GM18499 (cell line): ENCODE results near the gene NHERF1.
A peak's percentile ranks its signal among the peaks of the same experiment; 100 is the strongest.

Source experiments
- ATAC-seq: cut with Tn5 transposase; IDR thresholded peaks from one replicate; pipeline ENCODE4 v1.9.1; 2021; ENCODE audit warnings: moderate number of reproducible peaks; ENCODE audit not compliant: insufficient read depth, unreplicated experiment

Gene NHERF1

DNA sequence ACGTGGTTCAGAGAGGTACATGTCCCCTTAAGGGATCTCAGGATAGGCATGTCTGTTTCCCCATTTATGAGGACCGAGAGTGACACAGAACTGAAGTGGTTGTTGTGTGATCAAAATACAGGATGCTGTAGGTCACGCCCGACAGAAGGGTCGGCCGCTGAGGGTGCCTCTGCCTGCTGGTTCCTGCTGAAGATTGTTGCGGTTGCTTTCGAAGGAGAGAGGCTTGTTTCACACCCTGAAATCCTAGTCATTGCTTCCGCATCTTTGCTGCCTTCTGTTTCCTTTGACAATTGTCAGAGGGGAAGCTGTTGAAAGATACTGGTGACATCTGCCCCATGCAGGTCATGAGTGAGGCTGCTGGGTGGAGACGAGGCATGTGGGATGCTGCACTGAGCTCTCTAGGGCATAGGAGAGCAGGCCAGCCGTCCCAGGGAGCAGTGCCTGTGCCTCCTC lies 31.5 kb downstream of the NHERF1 start:
- peak; percentile 59 for ATAC-seq

DNA sequence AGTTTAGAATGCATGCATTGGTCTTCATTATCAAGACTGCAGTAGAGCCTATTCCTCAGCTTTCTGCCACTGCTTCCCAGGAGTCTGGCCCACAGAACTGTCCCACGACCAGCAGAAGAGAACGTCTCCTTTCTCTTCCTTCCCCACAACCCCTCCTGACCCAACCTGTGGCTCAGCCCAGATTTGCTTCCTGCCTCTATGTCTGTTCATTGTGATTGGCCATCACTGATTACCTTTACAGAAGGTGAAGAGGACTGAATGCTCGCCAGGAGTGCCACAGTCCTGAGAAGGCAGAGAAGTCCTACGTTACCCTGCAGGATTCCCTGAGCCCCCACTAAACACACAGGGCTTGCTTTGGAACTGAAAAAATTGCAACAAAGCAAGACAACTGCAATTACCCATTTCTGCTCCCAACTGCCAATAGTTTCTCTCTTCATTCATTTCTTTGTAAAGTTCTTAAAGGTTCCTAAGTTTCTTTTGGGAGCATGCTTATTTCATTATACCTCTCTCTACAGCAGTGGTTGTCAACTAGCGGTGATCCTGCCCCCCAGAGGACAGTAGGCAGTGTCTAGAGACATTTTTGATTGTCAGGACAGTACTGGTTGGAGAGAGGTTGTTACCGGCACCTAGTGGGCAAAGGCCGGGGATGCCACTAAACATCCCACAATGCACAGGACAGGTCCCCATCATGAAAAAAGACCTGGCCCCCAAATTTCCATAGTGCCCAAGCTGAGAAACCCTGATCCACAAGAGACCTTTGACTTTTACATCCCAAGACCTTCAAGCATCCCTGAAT lies 32.2 kb downstream of the NHERF1 start:
- ATAC-seq: no peak

DNA sequence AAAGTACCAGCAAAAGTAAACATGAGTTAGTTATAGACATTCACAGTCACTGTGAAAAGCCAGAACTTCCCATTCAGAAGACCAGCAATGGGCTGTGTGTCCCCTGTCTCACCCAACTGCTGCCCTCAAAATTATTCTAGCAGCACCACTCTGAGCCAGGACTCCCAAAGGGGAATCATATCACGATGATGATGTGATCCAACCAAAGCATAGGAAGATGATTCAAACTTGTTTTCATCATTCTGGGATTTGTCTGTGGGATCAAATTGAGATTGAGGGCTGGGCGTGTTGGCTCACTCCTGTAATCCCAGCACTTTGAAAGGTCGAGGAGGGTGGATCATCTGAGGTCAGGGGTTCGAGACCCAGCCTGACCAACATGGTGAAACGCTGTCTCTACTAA lies 34.1 kb downstream of the NHERF1 start:
- ATAC-seq: no peak

DNA sequence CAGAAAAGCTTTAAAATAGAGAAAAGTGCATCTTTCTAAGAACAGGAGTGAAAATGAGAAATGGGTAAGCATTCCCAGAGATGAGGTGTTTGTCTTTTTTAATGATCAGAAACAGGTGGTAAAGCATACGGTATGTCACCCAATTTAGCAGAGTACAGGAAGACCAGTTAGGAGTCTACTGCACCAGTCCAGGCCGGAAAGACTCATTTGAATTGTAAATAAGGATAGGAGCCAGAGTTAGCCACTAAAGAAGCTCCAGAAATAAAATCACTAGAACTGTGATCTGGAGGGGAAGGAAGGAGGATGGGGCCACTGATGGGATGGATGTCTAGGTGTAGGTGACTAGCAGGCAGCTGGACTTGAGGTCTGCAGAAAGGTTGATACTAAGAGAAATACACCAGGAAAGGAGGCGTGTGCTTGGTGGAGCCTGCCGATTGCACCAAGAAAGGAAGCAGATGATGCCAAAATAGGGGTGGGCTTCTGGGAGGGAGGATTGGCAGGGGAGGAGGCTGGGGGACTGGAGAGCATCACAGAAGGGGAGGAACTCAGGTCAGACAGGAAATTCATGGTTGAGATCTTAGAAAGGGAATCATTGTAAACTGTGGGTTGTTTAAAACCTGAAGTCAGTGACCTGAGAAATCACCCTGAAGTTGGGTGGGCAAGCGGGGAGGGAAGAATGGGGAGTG lies 35.8 kb downstream of the NHERF1 start:
- ATAC-seq: no peak

DNA sequence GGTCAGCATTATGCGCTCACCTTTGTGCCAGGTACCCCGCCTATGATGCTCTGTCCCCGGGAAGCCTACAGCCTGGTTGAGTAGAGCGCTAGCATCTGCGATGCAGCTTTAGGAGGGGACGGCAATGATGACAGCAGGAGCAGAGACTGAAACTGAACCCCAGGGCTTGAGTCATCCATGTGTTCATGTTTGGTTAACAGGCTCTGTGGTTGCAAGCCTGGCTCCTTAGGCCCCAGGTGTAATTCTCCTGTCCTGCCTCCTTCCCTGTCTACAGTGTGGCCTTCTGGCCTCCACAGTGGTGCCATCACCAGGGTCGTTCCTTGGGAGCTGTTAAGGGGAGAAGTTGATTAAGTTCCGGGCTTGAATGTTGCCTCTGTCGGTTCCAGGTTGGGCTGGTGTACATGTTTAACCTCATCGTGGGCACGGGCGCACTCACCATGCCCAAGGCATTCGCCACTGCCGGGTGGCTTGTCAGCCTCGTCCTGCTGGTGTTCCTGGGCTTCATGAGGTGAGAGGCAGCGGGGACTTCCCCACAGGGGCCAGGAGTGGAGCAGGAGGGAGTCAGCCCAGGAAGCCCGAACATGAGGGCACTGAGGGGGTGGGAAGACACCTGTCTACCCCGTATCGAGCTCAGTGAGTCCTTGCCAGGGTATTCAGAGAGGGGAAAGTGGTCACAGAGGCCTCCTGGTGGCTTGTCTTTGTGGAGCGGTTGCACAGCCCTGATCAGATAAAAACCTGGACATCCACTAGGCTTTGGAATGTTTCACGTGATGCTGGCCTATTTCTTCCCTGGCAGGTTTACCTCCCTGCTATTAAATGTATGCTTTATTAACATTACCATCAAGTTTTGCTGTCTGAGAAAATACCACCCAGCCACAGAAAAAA lies 36.9 kb downstream of the NHERF1 start:
- ATAC-seq: no peak

DNA sequence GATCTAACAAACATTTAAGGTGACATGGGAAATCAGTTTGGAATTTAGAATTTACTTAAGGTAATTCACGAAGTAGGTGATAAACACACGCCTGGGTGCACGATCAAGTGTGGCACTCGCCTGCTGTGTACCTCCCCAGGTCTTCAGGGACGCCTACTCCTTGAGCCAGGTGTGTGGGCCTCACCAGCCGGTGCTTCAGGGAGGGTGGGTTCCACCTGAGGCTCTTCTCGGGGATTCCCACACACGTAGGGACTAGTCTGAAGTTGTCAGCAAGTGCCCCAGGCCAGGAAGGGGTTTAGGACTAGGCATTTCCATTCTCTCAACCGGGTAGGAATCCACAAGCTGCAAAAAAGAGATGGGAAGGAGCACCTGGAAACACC lies 37.5 kb downstream of the NHERF1 start:
- no peak for ATAC-seq

DNA sequence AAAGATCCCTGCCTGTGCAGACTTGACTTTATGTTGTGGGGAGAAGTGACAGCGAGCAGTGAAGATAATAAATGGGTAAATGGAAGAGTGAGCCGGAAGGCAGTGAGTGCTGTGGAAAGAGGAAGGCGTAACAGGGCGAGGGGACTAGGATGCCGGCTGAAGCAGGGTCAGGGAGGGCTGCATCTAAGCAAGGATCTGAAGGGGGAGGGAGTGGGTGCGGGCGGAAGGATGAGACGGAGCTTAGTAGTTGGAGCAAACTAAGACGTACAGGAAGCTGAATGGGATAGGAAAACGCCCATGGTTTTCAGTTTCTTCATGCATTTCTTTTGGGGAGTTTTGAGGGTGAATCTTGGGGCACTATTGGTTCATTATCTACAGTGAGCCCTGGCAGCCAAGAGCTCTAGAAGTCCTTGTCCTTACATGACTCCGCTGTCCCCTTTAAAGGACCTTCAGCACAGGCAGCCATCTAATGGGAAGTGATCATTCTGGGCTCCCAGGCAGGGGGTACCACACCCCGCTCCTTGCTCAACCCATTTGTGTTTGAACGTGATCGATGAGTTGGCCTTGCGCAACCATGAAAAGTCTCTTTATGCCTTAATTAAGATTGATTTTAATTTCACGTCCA lies 38.1 kb downstream of the NHERF1 start:
- ATAC-seq: no peak

DNA sequence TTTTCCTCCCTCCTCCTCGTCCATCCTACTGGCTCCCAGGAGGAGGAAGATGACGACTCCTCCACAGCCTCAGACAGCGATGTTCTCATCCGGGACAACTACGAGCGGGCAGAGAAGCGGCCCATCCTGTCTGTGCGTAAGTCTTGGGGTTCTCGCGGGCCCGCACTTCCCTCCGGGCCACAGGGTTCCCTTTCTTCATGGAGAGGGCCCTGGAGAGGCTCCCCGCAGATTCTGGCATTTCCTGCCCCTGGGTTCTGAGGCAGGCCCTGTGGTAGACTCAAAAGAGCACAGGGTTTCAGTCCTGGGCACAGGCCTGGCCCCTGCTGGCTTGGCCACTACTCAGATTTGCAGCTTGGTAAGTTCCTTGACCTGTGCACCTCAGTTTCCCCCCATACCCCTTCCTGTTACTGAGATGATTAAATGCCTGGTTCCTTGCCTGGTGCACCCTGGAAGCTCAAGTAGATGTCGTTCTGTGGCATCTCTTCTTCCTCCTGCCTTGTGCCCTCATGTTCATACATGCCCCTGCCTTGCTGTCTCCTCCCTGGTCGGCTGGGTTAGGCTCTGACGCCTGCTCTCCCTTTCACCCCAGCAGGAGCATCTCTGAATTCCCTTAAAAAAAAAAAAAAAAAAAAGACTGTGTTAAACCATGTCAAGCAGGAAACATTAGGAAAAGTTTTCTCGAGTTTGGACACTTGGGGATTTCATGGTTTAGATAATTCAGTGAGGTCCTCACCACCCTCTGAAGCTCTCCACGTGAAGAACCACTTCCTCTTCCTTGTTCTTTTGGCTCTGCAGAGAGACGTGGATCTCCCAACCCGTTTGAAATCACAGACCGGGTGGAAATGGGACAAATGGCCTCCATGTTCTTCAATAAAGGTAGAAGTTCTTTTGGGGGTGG lies 42.0 kb downstream of the NHERF1 start:
- ATAC-seq: no peak

DNA sequence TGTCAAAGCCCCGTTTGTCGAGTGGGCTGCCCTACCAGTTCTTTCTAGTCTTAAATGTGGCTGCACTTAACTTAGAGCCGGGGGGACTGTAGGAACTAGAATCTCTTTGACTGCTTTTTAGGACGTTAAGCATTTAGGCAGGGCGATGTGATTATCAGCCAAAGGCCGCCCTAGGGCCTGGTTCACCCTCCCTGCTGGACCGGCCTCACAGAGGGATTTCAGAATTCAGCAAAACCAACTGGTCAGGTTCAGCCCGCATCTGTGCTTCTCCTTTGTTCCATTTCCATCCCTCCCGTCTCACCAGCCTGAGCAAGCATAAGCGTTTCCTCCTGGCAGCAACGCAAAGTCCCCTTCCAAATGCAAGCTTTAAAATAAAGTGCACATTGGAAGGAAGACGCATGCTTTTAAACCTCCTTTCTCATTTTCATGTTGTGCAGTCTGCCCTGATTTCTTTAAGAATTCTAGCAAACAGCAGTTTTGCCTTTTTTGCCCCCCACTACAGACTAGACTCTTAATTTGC lies 44.2 kb downstream of the NHERF1 start:
- ATAC-seq: no peak

DNA sequence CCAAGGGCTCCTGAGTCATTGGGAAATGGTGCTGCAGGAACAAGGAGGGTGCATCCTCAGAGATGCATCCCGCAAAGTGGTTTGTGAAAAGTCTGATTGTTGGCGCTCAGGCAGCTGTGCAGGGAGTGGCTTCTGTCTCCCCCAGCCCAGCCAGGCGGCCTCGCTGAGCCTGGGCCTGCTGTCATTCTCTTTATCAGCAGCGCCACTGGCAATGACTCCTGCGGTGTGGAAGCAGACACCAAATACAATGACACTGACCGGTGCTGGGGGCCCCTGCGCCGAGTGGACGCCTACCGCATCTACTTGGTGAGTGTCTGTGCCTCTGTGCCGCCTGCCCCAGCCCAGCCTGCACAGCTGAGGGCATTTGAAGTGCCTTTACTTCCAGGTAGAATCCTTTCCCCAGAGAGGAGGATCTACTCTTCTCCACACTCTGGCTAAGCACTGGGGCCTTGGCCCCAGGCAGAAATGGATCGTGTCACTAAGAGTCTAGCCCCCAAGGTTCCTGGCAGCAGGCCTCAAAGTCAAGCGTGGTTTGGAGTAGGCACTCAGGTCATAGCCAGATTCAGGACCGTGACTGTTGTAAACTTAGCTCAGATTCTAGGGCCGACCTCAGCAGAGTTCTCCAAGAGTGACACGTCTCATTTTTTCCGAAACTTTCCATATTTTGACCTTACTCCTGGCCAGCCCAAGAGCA lies 47.0 kb downstream of the NHERF1 start:
- no peak for ATAC-seq

DNA sequence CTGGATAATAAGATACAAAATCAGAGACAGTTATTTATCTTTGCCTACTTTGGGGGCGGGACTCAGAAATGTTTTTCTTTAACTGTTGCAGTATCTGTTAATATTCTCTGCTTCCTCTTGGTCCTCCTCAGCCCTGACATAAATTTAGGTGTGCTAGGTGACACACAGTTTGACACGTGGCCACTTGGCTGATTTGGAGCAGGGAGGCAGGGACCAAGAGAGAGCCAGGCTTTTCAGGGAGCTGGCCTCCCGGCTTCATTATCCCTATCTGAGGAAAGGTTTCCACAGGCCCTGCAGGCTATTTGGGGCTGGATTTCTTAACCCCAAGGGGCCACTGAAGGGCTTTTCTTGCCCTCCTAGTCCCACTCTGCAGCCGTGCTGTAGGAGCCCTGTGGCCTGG lies 47.8 kb downstream of the NHERF1 start:
- ATAC-seq: no peak

DNA sequence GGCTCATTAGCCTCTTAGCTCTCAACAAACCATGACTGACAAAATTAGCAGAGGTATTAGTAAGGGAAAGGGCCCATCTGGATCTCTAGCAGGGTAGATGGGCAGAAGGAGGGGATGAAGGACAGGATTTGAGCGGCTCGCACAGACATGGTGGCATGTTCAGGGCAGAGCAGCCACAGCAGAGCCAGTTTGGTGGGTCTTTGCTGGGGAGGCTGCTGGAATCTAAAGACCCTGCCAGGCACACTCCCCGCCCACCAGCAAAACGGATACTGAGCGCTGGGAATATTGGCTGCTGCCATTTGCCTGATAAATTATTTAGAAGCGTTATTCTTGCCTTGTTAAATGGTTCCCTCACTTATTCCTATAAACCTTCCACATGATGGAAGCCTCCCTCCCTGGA lies 48.4 kb downstream of the NHERF1 start:
- no peak for ATAC-seq

DNA sequence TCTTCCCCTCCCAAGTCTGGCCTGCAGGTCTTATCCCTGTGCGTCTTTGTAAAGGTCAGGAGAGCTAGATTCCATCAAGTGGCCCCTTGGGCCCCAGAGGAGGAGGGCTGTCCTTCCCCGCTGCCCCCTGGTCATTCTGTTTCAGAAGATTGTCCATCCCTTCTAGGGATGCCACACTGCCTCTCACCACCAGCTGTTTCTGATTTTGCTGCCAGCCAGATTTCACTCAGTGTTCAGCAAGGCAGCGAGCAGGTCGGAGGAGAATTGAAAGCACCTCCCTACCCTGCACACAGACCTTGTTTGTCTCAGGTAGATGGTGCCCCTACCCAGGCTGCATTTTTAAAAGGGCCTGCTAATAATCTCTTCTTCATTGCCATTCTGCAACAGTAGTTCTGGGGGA lies 49.4 kb downstream of the NHERF1 start:
- ATAC-seq: no peak

DNA sequence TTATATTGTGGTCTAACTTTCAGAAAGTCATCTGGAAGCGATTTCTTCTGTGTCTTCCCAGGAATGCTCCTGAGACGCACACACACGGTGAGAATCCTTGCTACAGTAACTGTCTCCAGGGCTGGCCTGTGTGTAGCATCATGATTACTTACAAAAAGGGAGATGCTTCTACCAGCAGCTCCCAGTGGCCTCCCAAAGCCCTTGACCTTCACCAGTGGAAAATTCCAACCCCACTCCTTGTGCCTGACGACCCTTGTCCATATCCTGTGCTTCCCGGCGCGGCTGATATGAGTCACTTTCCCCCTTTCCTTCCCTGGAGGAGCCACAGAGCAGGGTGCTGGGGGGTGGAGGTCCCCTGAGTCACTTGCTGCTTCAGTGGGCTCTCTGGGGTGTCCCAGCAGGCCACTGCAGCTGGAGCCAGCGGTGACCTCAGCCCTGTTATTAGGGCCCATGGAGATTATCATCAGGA lies 49.8 kb downstream of the NHERF1 start:
- ATAC-seq: no peak

DNA sequence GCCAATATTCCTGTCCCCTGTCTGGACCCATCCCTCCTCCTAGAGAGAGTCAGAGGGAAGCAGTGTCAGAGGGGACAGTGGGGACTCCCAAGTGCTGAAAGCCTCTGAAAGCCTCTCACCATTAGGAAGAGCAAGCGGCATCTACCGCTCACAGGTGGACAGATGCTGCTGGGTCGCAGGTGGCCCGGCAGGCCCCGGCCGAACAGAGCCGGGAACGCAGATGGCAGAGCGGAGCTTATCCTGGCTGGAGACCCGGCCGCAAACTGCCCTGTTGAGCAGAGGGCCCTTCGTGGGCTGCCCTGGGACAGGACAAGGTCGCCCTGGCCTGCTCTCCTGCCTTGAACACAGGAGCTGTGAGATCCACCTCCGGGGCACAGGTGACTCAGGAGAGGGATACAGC lies 50.7 kb downstream of the NHERF1 start:
- ATAC-seq: no peak

DNA sequence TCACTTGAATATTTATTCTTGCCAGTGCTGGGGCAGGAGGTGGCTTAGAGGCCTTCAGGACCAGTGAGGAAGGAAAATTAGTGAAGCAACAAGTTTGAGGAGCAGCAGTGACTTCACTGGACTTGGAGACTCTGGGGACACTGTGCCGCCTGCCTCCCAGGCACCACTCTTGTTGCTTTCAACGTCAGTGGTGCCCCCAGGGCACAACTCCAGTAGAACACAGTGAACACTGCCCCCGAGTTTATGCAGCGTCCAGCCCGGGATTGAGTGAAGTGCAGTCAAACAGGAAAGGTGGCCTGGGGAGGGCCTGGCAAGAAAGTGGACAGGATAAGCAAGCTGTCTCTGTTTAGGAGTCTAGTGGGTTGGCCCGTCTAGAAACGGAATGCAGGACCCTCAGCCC lies 52.1 kb downstream of the NHERF1 start:
- no peak for ATAC-seq

DNA sequence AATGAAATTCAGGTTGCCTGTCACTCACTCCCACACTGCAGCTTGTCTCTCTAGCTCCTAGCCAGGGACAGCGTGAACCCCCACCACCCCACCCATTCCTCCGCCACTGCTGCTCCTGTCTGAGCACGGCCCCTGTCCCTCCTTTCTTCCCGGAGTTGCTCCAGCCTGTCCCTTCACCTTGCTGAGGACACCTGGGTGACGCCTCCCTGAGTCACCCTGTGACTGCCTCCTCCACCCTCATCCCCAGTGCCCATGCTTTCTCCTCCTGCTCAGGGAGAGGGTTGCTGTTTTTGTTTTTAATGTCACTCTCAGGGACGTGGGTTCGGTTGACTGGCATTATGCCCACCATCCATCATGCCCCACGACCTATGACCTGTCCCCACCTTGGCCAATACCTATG lies 53.5 kb downstream of the NHERF1 start:
- ATAC-seq: no peak

DNA sequence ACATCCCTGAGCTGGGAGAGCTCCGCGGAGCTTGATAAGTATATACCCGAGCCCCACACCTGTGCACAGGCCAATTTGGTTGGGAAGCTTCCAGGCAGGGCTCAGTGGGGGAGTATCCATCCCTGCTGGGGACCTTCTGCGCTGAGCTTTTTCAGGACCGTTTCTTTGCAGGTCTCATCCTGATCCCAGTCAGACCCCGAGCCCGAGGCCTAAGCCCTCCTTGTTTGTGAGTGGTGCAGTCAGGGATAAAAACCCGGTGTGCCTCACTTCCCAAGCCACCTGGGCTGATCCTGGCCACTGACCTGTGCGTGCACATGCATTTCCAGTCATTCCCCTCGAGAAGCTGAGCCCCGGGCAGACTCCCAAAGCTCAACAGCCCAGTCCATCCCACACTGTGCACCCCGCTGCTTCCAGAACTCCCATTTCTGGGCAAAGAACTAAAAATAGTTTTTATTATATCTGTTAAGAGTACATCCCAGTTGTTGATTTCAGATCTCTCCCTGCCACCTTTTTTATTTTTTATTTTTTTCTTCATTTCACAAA lies 55.0 kb downstream of the NHERF1 start:
- ATAC-seq: no peak
